GM12878 (cell line): ENCODE results near the gene BIRC3. TPM values are rescaled to one million over a fixed set of nuclear protein-coding genes. Genes with fewer than 3 reads are reported as not detected.

ENCODE experiments used
- ATAC-seq: fragments of 200-7000 bp; cut with Tn5 transposase; 3 replicates; pipeline ENCODE4 v1.9.1; 2020; ENCODE audit warnings: mild to moderate bottlenecking, moderate library complexity
- BruUV-seq: library from RNA; stranded (reverse); fragments of 400-500 nt; replicated peaks from 2 replicates; lab custom pipeline; 2021; lab: Mats Ljungman, UMichigan
- CTCF ChIA-PET: fragments of 300-600 bp; sonication (Branson Sonifier 250); formaldehyde crosslinking; extraction: SDS; loops from one replicate; lab custom pipeline; 2021; ENCODE audit warnings: inconsistent platforms; lab: Yijun Ruan, JAX
- POLR2A ChIA-PET: fragments of 350-600 bp; formaldehyde crosslinking; extraction: SDS; loops from one replicate; lab custom pipeline; 2021; ENCODE audit warnings: inconsistent platforms; lab: Charles Lee
- RAD21 ChIA-PET: fragments of 300-600 bp; sonication (Branson Sonifier 250); formaldehyde crosslinking; loops from one replicate; lab custom pipeline; 2023; ENCODE audit warnings: antibody characterized with exemption; ENCODE audit not compliant: unreplicated experiment; lab: Charles Lee
- SMC1A ChIA-PET: fragments of 300-600 bp; sonication (Branson Sonifier 250); formaldehyde crosslinking; loops from one replicate; lab custom pipeline; 2023; ENCODE audit not compliant: unreplicated experiment, uncharacterized antibody; lab: Charles Lee
- DNase-seq: peaks from one replicate; pipeline ENCODE4 v3.0.0-alpha.2; 2011; ENCODE audit warnings: low read depth, low spot score
- FAIRE-seq: peaks from 3 replicates; lab custom pipeline; 2011; peaks lifted over from hg19 to GRCh38; lab: Jason Lieb, UNC
- H2AFZ ChIP-seq: 2 replicates; pipeline ENCODE4 v1.6.0; 2011; ENCODE audit warnings: low read depth, low read length, control low read depth; ENCODE audit not compliant: control insufficient read depth
- H3K27ac ChIP-seq: 2 replicates; pipeline ENCODE4 v1.5.1; 2011; ENCODE audit warnings: control low read depth; ENCODE audit not compliant: control insufficient read depth, insufficient read depth
- H3K27me3 ChIP-seq, 2 experiments: replicated peaks in 1 of 2; 2 replicates each; pipeline versions ENCODE4 v1.6.0 to v1.6.1; 2011; ENCODE audit warnings: low read length in 1 of 2; ENCODE audit not compliant: control insufficient read depth in 2 of 2, insufficient read depth in 2 of 2
- H3K36me3 ChIP-seq, 2 experiments: 2 replicates each; pipeline ENCODE4 v1.5.1; 2011; ENCODE audit warnings: low read length in 1 of 2; ENCODE audit not compliant: control insufficient read depth in 2 of 2, insufficient read depth in 2 of 2
- H3K4me1 ChIP-seq: 2 replicates; pipeline ENCODE4 v1.6.1; 2011; ENCODE audit warnings: mild to moderate bottlenecking, low read length, moderate library complexity, mixed read lengths; ENCODE audit not compliant: control insufficient read depth, insufficient read depth
- H3K4me2 ChIP-seq: 2 replicates; pipeline ENCODE4 v1.6.0; 2011; ENCODE audit warnings: control low read depth; ENCODE audit not compliant: control insufficient read depth, insufficient read depth
- H3K4me3 ChIP-seq: fragments of 200-600 bp; sonication (generic); 2 replicates; pipeline ENCODE4 v1.5.1; 2016
- H3K79me2 ChIP-seq: 2 replicates; pipeline ENCODE4 v1.6.0; 2011; ENCODE audit warnings: low read length; ENCODE audit not compliant: control insufficient read depth, insufficient read depth
- H3K9ac ChIP-seq: 2 replicates; pipeline ENCODE4 v1.8.0; 2011; ENCODE audit warnings: low read length, control low read depth, mixed read lengths; ENCODE audit not compliant: control insufficient read depth, insufficient read depth
- H3K9me3 ChIP-seq: replicated peaks from 3 replicates; pipeline ENCODE4 v1.5.1; 2011; ENCODE audit warnings: mild to moderate bottlenecking, low read length; ENCODE audit not compliant: control insufficient read depth, insufficient read depth
- H4K20me1 ChIP-seq: 2 replicates; pipeline ENCODE4 v1.6.0; 2011; ENCODE audit not compliant: control insufficient read depth, insufficient read depth
- CEBPB ChIP-seq, 2 experiments: fragments of 150-350 bp in 1 of 2; IDR thresholded peaks; 2 replicates each; pipeline ENCODE4 v1.6.1; 2012 to 2014; ENCODE audit warnings: low read depth in 2 of 2, low read length in 2 of 2, borderline replicate concordance in 1 of 2, inconsistent platforms in 1 of 2
- CTCF ChIP-seq, 3 experiments: IDR thresholded peaks in 2 of 3; conservative IDR thresholded peaks in 1 of 3; 2 replicates each; pipeline ENCODE4 v1.5.1; 2011; ENCODE audit warnings: low read depth in 3 of 3, low read length in 3 of 3, mild to moderate bottlenecking in 3 of 3, control low read depth in 2 of 3, moderate library complexity in 2 of 3, inconsistent platforms in 1 of 3, mixed read lengths in 1 of 3; ENCODE audit not compliant: control insufficient read depth in 2 of 3, insufficient read depth in 1 of 3; ENCODE audit errors: extremely low read depth in 1 of 3
- MXI1 ChIP-seq: fragments of 150-350 bp; IDR thresholded peaks from 2 replicates; pipeline ENCODE4 v1.6.1; 2011; ENCODE audit warnings: low read depth, mild to moderate bottlenecking, inconsistent platforms, low read length, improper control_type of control experiment
- REST ChIP-seq: IDR thresholded peaks from 2 replicates; pipeline ENCODE4 v1.6.1; 2012; ENCODE audit warnings: mild to moderate bottlenecking, low read depth, low read length
- SMC3 ChIP-seq: IDR thresholded peaks from 2 replicates; pipeline ENCODE4 v1.6.1; 2011; ENCODE audit warnings: low read length, improper control_type of control experiment, borderline replicate concordance
- SREBF2 ChIP-seq: IDR thresholded peaks from 2 replicates; pipeline ENCODE4 v1.6.1; 2012; ENCODE audit warnings: mild to moderate bottlenecking, low read length
- TCF12 ChIP-seq: IDR thresholded peaks from 2 replicates; pipeline ENCODE4 v1.6.1; 2011; ENCODE audit warnings: low read depth, mild to moderate bottlenecking, low read length
- USF2 ChIP-seq: IDR thresholded peaks from 2 replicates; pipeline ENCODE4 v1.6.1; 2011; ENCODE audit warnings: low read depth, low read length, improper control_type of control experiment, borderline replicate concordance
- WGBS: methylation state at CpG from one replicate; pipeline ENCODE4 v1.1.6; 2016; ENCODE audit warnings: low lambda C conversion rate; ENCODE audit not compliant: insufficient replicate concordance, insufficient coverage; ENCODE audit errors: missing lambda C conversion rate; 5-methylcytosine and 5-hydroxymethylcytosine counted together
- in situ Hi-C: fragments of 300-500 bp; cut with MboI; formaldehyde crosslinking; loops from 9 replicates; pipeline ENCODE4 v1.14.3; 2018; ENCODE audit warnings: mixed read lengths
- intact Hi-C: fragments of 100-400 bp; cut with micrococcal nuclease; formaldehyde crosslinking; loops from one replicate; pipeline ENCODE4 v1.14.2; 2022; ENCODE audit not compliant: unreplicated experiment
- polyA plus RNA-seq, 11 experiments: library from polyadenylated mRNA; depleted of rRNA in 4 of 11; unstranded in 6 of 11; stranded (reverse) in 5 of 11; fragments of >200 nt; fragmentation: Nextera tagmentation in 4 of 11; fragmentation: Illumina TruSeq in 1 of 11; extraction: Ambion mirVana in 4 of 11; extraction: Trizol in 1 of 11; gene quantifications; 1 replicate in 1 of 11; 2 replicates in 10 of 11; pipeline versions ENCODE4 v1.2.1 to v1.2.3, GENCODE V29; 2011 to 2016; ENCODE audit warnings: inconsistent platforms in 2 of 11, missing spikeins in 2 of 11, low read depth in 1 of 11
- total RNA-seq, 4 experiments: library from RNA; depleted of rRNA in 3 of 4; stranded (reverse); fragments of >200 nt in 3 of 4; fragmentation: Illumina TruSeq in 1 of 4; extraction: Trizol in 1 of 4; gene quantifications; 2 replicates each; pipeline versions ENCODE4 v1.2.1 to v1.2.3, GENCODE V29; 2013 to 2021
- TF ChIP-seq, protein P1 (sequence below): fragments of 450-650 bp; IDR thresholded peaks from 2 replicates; pipeline ENCODE4 v1.6.1; 2016; ENCODE audit warnings: mild to moderate bottlenecking

The BIRC3 gene
- total and polyA plus RNA-seq, 10 of the 15 experiments (the other 5 are each of a cell fraction or from before 2014, with no cell fraction given): 42.1 to 351 (median 83.7) TPM

- no peak for TF ChIP-seq REST
Observed at GRCh38 chr11:102267609-102268008, 49.7 kb upstream of the BIRC3 start (continued).

- BruUV-seq: no TSS peak
- Histone ChIP-seq H3K4me3 (peak overlapping the region; percentile 66), H3K9ac (no peak overlapping the region), H3K4me1 (no peaks in the 10 kb centered on the region; the same call in 1 of the 2 replicates), H2AFZ (no peak overlapping the region; the same call in 1 of the 2 replicates), H3K27ac (no peak overlapping the region), H3K4me2 (peak overlapping the region; percentile 28), H3K9me3 (no peaks in the 10 kb centered on the region), H3K79me2 (no peaks in the 10 kb centered on the region), H3K27me3 (peaks cover 0 to 8% of the 10 kb centered on the region in 2 experiments; a peak in 2 of 4 replicates), H3K36me3 (no peaks in the 10 kb centered on the region), H4K20me1 (no peaks in the 10 kb centered on the region)
- ChIA-PET CTCF (interaction anchor here (0.5 to 2.9 kb wide), 19 partner anchors 10 to 1824 kb away, joined by 3 to 19 read pairs (median 4); no protein-coding TSS in a partner anchor), POLR2A (interaction anchor here (0.8 kb wide), 1 partner anchor 20 kb away, joined by 3 read pairs; no protein-coding TSS in a partner anchor), SMC1A (interaction anchor here (0.8 to 3.1 kb wide), 15 partner anchors 11 to 407 kb away, joined by 3 to 17 read pairs (median 5); no protein-coding TSS in a partner anchor), RAD21 (interaction anchor here (0.8 to 2.0 kb wide), 8 partner anchors 11 to 841 kb away, joined by 3 to 11 read pairs (median 4); partner anchors contain the start of gene DYNC2H1)
- no peak for FAIRE-seq
- intact Hi-C loops: no loop called here
- WGBS: 37% methylated on average over 31 of the region's 39 CpGs
- DNase-seq: peak; percentile 17
- ATAC-seq: peak; percentile 98
- in situ Hi-C loops: no loop called here
- TF ChIP-seq SMC3: peak; percentile 6; the same call in 1 of the 2 replicates
- TF ChIP-seq SREBF2: no peak
- 0 out of 2 replicates have a peak, but pooled peaks have one; percentile 25 for TF ChIP-seq TCF12
- no peak for TF ChIP-seq MXI1
- peak in 2 of 3 experiments; percentile 43 to 55; a peak in 4 of 6 replicates for TF ChIP-seq CTCF (IDR thresholded peaks at IDR 0.05 in 2 of 3, conservative IDR thresholded peaks at IDR 0.05 in 1 of 3; ENCODE audit: control insufficient read depth in 2 of 3, extremely low read depth in 1 of 3, insufficient read depth in 1 of 3, low read depth in 3 of 3, low read length in 3 of 3)
- TF ChIP-seq CEBPB (IDR thresholded peaks at IDR 0.05; ENCODE audit: borderline replicate concordance in 1 of 2, low read depth in 2 of 2, low read length in 2 of 2): no peak
- no peak for TF ChIP-seq USF2
- TF ChIP-seq, protein P1, sequence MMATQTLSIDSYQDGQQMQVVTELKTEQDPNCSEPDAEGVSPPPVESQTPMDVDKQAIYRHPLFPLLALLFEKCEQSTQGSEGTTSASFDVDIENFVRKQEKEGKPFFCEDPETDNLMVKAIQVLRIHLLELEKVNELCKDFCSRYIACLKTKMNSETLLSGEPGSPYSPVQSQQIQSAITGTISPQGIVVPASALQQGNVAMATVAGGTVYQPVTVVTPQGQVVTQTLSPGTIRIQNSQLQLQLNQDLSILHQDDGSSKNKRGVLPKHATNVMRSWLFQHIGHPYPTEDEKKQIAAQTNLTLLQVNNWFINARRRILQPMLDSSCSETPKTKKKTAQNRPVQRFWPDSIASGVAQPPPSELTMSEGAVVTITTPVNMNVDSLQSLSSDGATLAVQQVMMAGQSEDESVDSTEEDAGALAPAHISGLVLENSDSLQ: peak; percentile 68; the same call in 1 of the 2 replicates
Observed at GRCh38 chr11:102268083-102268984, 49.0 kb upstream of the BIRC3 start.
